MCF 10A (cell line): ENCODE measurements around the gene ADGRG6. TPM values are rescaled to one million over a fixed set of nuclear protein-coding genes. Genes with fewer than 3 reads are reported as not detected.
A peak's percentile ranks its signal among the peaks of the same experiment; 100 is the strongest.

Experiments used
- BruUV-seq: library from RNA; stranded (reverse); fragments of 400-500 nt; replicated peaks from 2 replicates; lab custom pipeline; 2021; lab: Mats Ljungman, UMichigan
- CTCF ChIA-PET: fragments of 300-600 bp; sonication (Branson Sonifier 250); formaldehyde crosslinking; extraction: SDS; loops from one replicate; lab custom pipeline; 2021; ENCODE audit warnings: antibody characterized with exemption, inconsistent platforms; lab: Yijun Ruan, JAX
- POLR2A ChIA-PET: fragments of 300-600, 350-650 bp; sonication (Branson Sonifier 250); formaldehyde crosslinking; extraction: SDS; loops from one replicate; lab custom pipeline; 2020; ENCODE audit warnings: antibody characterized with exemption, inconsistent platforms; lab: Yijun Ruan, JAX
- DNase-seq: peaks from one replicate; pipeline ENCODE4 v3.0.0-alpha.2; 2018; ENCODE audit not compliant: unreplicated experiment
- H3K27ac Mint-ChIP-seq: one replicate; pipeline ENCODE4 v1.8.0; 2022; ENCODE audit warnings: mild to moderate bottlenecking, low read depth, mixed read lengths; ENCODE audit not compliant: unreplicated experiment
- H3K27me3 Mint-ChIP-seq: one replicate; pipeline ENCODE4 v1.8.0; 2022; ENCODE audit warnings: mixed read lengths; ENCODE audit not compliant: insufficient read depth, unreplicated experiment
- H3K36me3 Mint-ChIP-seq: one replicate; pipeline ENCODE4 v1.8.0; 2022; ENCODE audit warnings: mild to moderate bottlenecking, moderate library complexity, mixed read lengths; ENCODE audit not compliant: insufficient read depth, unreplicated experiment
- H3K4me1 Mint-ChIP-seq: one replicate; pipeline ENCODE4 v1.8.0; 2022; ENCODE audit warnings: mixed read lengths; ENCODE audit not compliant: insufficient read depth, unreplicated experiment
- H3K4me3 Mint-ChIP-seq: one replicate; pipeline ENCODE4 v1.8.0; 2022; ENCODE audit warnings: mild to moderate bottlenecking, moderate library complexity, mixed read lengths; ENCODE audit not compliant: unreplicated experiment
- H3K9me3 Mint-ChIP-seq: one replicate; pipeline ENCODE4 v1.8.0; 2022; ENCODE audit warnings: mixed read lengths; ENCODE audit not compliant: unreplicated experiment
- CTCF ChIP-seq: fragments of 200-600 bp; IDR thresholded peaks from one replicate; pipeline ENCODE4 v1.8.0; 2022; ENCODE audit warnings: antibody characterized with exemption, mild to moderate bottlenecking; ENCODE audit not compliant: unreplicated experiment
- intact Hi-C: fragments of 100-400 bp; cut with micrococcal nuclease; formaldehyde crosslinking; loops from 2 replicates; pipeline ENCODE4 v1.14.1; 2022
- total RNA-seq: library from RNA; stranded (reverse); gene quantifications from 2 replicates; pipeline ENCODE4 v1.2.3, GENCODE V29; 2022

Gene ADGRG6
- total RNA-seq, 1 experiment from 2014 or later = 44.2 TPM

GRCh38 chr6:142482249-142482648 is 180.4 kb downstream of the ADGRG6 start:
- no peaks in the 10 kb centered on the region for H3K9me3 Mint-ChIP-seq
- no peak overlapping the region for H3K27ac Mint-ChIP-seq
- ChIA-PET POLR2A (interaction anchor here (0.5 to 1.8 kb wide), 3 partner anchors 14 to 579 kb away, joined by 3 read pairs; no protein-coding TSS in a partner anchor), CTCF (interaction anchor here (0.7 to 2.2 kb wide), 6 partner anchors 10 to 963 kb away, joined by 3 to 8 read pairs (median 4); no protein-coding TSS in a partner anchor)
- intact Hi-C loops = no loop called here
- no peaks in the 10 kb centered on the region for H3K27me3 Mint-ChIP-seq
- no peaks in the 10 kb centered on the region for H3K4me1 Mint-ChIP-seq
- no peaks in the 10 kb centered on the region for H3K36me3 Mint-ChIP-seq
- BruUV-seq = no TSS peak
- H3K4me3 Mint-ChIP-seq = no peak overlapping the region
- no peak for TF ChIP-seq CTCF
- DNase-seq = no peak

GRCh38 chr6:142482974-142483373 is 181.2 kb downstream of the ADGRG6 start:
- no peaks in the 10 kb centered on the region for H3K4me1 Mint-ChIP-seq
- TF ChIP-seq CTCF = no peak
- intact Hi-C loops = no loop called here
- no peak overlapping the region for H3K27ac Mint-ChIP-seq
- ChIA-PET POLR2A (interaction anchor here (1.0 to 1.8 kb wide), 2 partner anchors 8 to 69 kb away, joined by 3 to 4 read pairs; no protein-coding TSS in a partner anchor), CTCF (interaction anchor here (0.6 to 3.5 kb wide), 6 partner anchors 8 to 963 kb away, joined by 3 to 17 read pairs (median 8); no protein-coding TSS in a partner anchor)
- peak; percentile 72 for DNase-seq
- no peak overlapping the region for H3K4me3 Mint-ChIP-seq
- BruUV-seq = no TSS peak
- no peaks in the 10 kb centered on the region for H3K36me3 Mint-ChIP-seq
- no peaks in the 10 kb centered on the region for H3K9me3 Mint-ChIP-seq
- no peaks in the 10 kb centered on the region for H3K27me3 Mint-ChIP-seq

- no peaks in the 10 kb centered on the region for H3K9me3 Mint-ChIP-seq
- no peak overlapping the region for H3K27ac Mint-ChIP-seq
- ChIA-PET CTCF (interaction anchor here (3.5 kb wide), 1 partner anchor 10 kb away, joined by 17 read pairs; no protein-coding TSS in a partner anchor), POLR2A (interaction anchor here (1.8 kb wide), 1 partner anchor 11 kb away, joined by 4 read pairs; no protein-coding TSS in a partner anchor)
- intact Hi-C loops = no loop called here
- no peaks in the 10 kb centered on the region for H3K36me3 Mint-ChIP-seq
- BruUV-seq = no TSS peak
- DNase-seq = peak; percentile 62
- H3K4me3 Mint-ChIP-seq = no peak overlapping the region
- H3K4me1 Mint-ChIP-seq = no peaks in the 10 kb centered on the region
- H3K27me3 Mint-ChIP-seq = no peaks in the 10 kb centered on the region
- no peak for TF ChIP-seq CTCF
Measured at GRCh38 chr6:142485256-142485655, 183.4 kb downstream of the ADGRG6 start.

- peak; percentile 34 for DNase-seq
- no TSS peak for BruUV-seq
- no peaks in the 10 kb centered on the region for H3K36me3 Mint-ChIP-seq
Measured at GRCh38 chr6:142489722-142490610, 188.2 kb downstream of the ADGRG6 start.

More at GRCh38 chr6:142489722-142490610, 188.2 kb downstream of the ADGRG6 start:
- intact Hi-C loops = no loop called here
- no peaks in the 10 kb centered on the region for H3K27me3 Mint-ChIP-seq
- TF ChIP-seq CTCF = no peak
- H3K4me1 Mint-ChIP-seq = no peaks in the 10 kb centered on the region
- peak overlapping the region; percentile 2 for H3K27ac Mint-ChIP-seq
- H3K9me3 Mint-ChIP-seq = no peaks in the 10 kb centered on the region
- POLR2A ChIA-PET = no interaction called here
- no peak overlapping the region for H3K4me3 Mint-ChIP-seq
- CTCF ChIA-PET = interaction anchor here (0.9 to 1.4 kb wide), 2 partner anchors 12 to 15 kb away, joined by 3 to 8 read pairs; no protein-coding TSS in a partner anchor
